Upper lobe of left lung (tissue), 6 donors: ENCODE results near the gene SEPHS2. TPM values are rescaled to one million over a fixed set of nuclear protein-coding genes. Genes with fewer than 3 reads are reported as not detected.

ENCODE experiments used
- ATAC-seq, 2 donors: fragments of 200-7000 bp; cut with Tn5 transposase; one replicate each; pipeline ENCODE4 v1.9.1; 2022; ENCODE audit warnings: mild to moderate bottlenecking in 2 of 2, moderate library complexity in 2 of 2; ENCODE audit not compliant: low FRiP score in 2 of 2
- DNase-seq, 2 donors: peaks; one replicate each; pipeline ENCODE4 v3.0.0-alpha.2; 2019 to 2020
- H3K27ac ChIP-seq, 4 donors: fragments of 200-600 bp; sonication (generic); one replicate each; pipeline ENCODE4 v1.5.1; 2016 to 2019
- H3K27me3 ChIP-seq, 4 donors: fragments of 200-600 bp; sonication (generic); one replicate each; pipeline ENCODE4 v1.5.1; 2017 to 2019
- H3K36me3 ChIP-seq, 4 donors: fragments of 200-600 bp; sonication (generic); one replicate each; pipeline ENCODE4 v1.5.1; 2016 to 2019
- H3K4me1 ChIP-seq, 4 donors: fragments of 200-600 bp; sonication (generic); one replicate each; pipeline ENCODE4 v1.5.1; 2018 to 2019
- H3K4me3 ChIP-seq, 4 donors: fragments of 200-600 bp; sonication (generic); one replicate each; pipeline ENCODE4 v1.5.1; 2017 to 2019; ENCODE audit warnings: mild to moderate bottlenecking in 2 of 4, moderate library complexity in 1 of 4
- H3K9me3 ChIP-seq, 4 donors: fragments of 200-600 bp; sonication (generic); one replicate each; pipeline ENCODE4 v1.5.1; 2018 to 2019
- CTCF ChIP-seq, 6 experiments: fragments of 450-650 bp in 4 of 6; fragments of 200-600 bp in 2 of 6; sonication (generic) in 2 of 6; IDR thresholded peaks; one replicate each; pipeline ENCODE4 v1.5.1; 2016 to 2019; ENCODE audit warnings: antibody characterized with exemption in 6 of 6
- EP300 ChIP-seq, 4 donors: sonication (generic); formaldehyde crosslinking; IDR thresholded peaks; one replicate each; pipeline ENCODE4 v1.5.1; 2017; ENCODE audit warnings: antibody characterized with exemption in 4 of 4, control low read depth in 2 of 4
- POLR2A ChIP-seq, 4 donors: fragments of 450-650 bp; IDR thresholded peaks; one replicate each; pipeline ENCODE4 v1.5.1; 2016 to 2017; ENCODE audit warnings: antibody characterized with exemption in 4 of 4, mild to moderate bottlenecking in 2 of 4
- POLR2AphosphoS5 ChIP-seq, 2 donors: sonication (generic); formaldehyde crosslinking; IDR thresholded peaks; one replicate each; pipeline ENCODE4 v1.5.1; 2017; ENCODE audit warnings: antibody characterized with exemption in 2 of 2
- WGBS, 2 donors: methylation state at CpG; one replicate each; pipeline ENCODE4 v1.1.5; 2017 to 2018; 5-methylcytosine and 5-hydroxymethylcytosine counted together
- small RNA-seq, 4 donors: library from RNA; depleted of rRNA; stranded (forward); fragments of <200 nt; gene quantifications; one replicate each; pipeline ENCODE3, GENCODE V24; 2016
- total RNA-seq, 6 donors: library from RNA; depleted of rRNA in 4 of 6; stranded (reverse); fragments of >200 nt in 4 of 6; gene quantifications; one replicate each; pipeline versions ENCODE4 v1.1.0 to v1.2.1, GENCODE V29; 2016 to 2021
- donor health status: DM: no; HTN: no; CAD: no; lungs with moderate emphysema.
- donor health status: DM: no; HTN: yes; CAD: no; lungs with severe emphysema.

Gene SEPHS2
- total RNA-seq, 6 donors from 2014 or later: 34.7 to 64.0 (median 38.2) TPM

DNA sequence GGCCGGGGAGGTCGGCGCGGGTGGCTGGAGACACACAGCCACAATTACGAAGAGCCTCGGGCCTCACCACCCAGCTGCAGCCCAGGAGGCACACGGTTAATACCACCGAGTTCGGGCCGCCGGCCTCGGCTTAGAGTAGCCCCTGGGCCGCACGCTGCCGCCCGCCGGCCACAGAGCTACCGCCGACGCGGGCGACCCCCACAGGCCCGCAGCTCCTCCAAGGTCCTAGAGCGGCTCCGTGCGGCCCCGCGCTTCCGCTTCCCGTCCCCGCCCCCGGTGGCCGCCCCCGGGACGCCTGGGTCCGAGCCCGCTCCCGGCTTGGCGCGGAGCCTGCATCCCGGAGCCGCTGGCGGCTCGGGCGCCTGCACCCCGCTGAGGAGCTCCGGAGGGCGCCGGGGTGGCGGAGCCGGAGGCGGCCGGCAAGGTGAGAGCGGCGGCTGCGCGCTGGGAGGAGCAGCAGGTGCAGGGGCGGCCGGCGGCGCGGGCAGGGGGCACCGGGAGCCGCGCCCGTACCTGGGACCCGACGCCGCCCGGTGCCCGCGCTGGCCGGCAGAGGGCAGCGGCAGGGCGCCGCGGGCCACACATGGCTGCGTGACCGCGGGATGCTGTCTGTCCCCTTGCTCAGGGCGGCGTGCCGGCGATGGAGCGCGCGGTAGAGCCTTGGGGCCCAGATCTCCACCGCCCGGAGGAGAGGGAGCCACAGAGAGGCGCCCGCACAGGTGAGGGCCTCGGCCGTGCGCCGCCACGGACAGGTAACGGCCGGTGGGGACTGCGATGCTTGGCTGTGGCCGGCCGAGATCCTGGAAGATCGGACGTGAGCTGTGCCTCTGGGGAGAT is 50.3 kb downstream of the SEPHS2 start, which contains the start of gene ZNF48:
TSS of gene ZNF48 (plus strand) at position 266 of the 837 bp plus-strand sequence. CDS start at position 641, 375 bp downstream.
- peak; percentile 88 to 96 for DNase-seq
- Histone ChIP-seq H3K36me3 (peaks cover 0 to 18% (median 10%) of the 10 kb centered on the region in 4 donors), H3K4me1 (peaks cover 15 to 44% (median 22%) of the 10 kb centered on the region in 4 donors), H3K27ac (peak within 1 kb of the TSS; percentile 56 to 84 (median 78)), H3K27me3 (no peaks in the 10 kb centered on the region), H3K4me3 (peak within 1 kb of the TSS; percentile 62 to 95 (median 89)), H3K9me3 (no peaks in the 10 kb centered on the region)
- 2 to 5% methylated on average over 4 to 32 of the region's 103 CpGs for WGBS, 2 donors
- TF ChIP-seq POLR2AphosphoS5 (IDR thresholded peaks at IDR 0.05): peak; percentile 29 to 49
- peak; percentile 46 to 91 (median 83) for TF ChIP-seq CTCF (IDR thresholded peaks at IDR 0.05)
- peak in 1 of 4 donors; percentile 60 for TF ChIP-seq POLR2A (IDR thresholded peaks at IDR 0.05)
- no peak for TF ChIP-seq EP300 (IDR thresholded peaks at IDR 0.05)
- peak; percentile 96 to 98 for ATAC-seq

- peaks cover 12 to 37% (median 19%) of the 10 kb centered on the region in 4 donors for H3K4me1 ChIP-seq
- peak in 1 of 2 donors; percentile 66 for ATAC-seq
- no peak for DNase-seq
- H3K9me3 ChIP-seq: no peaks in the 10 kb centered on the region
- 10 to 11% methylated on average over 30 to 31 of the region's 31 CpGs for WGBS, 2 donors
- no peaks in the 10 kb centered on the region for H3K27me3 ChIP-seq
- peak overlapping the region; percentile 62 to 95 (median 89) for H3K4me3 ChIP-seq
- peak overlapping the region; percentile 56 to 84 (median 78) for H3K27ac ChIP-seq
- peaks cover 0 to 18% (median 10%) of the 10 kb centered on the region in 4 donors for H3K36me3 ChIP-seq
- no peak for TF ChIP-seq CTCF (IDR thresholded peaks at IDR 0.05)
- no peak for TF ChIP-seq POLR2A (IDR thresholded peaks at IDR 0.05)
- no peak for TF ChIP-seq POLR2AphosphoS5 (IDR thresholded peaks at IDR 0.05)
- TF ChIP-seq EP300 (IDR thresholded peaks at IDR 0.05): no peak
Measured at GRCh38 chr16:30394592-30395154, 51.0 kb downstream of the SEPHS2 start.

Small RNA genes lying within 50 kb of the gene (small RNA-seq; reads per million reads assigned to genes)
- gene RF00019 (0 reads per million in 4 donors), gene RF00406 (0 to 1.6 (median 0.07) reads per million in 4 donors), gene RNU7-61P (0 reads per million in 4 donors)

Other genes with a start within 250 kb of the SEPHS2 start
- 10 to 100 TPM in 5 of 6 donors, 1 to 10 TPM in 1; 9.6 to 69.1 (median 20.0) TPM for gene SULT1A3, start 246.6 kb downstream of the SEPHS2 start, total RNA-seq
- gene NPIPB13, start 197.4 kb downstream of the SEPHS2 start, total RNA-seq: 10 to 100 TPM in 2 of 6 donors, 1 to 10 TPM in 4; 2.1 to 18.9 (median 4.9) TPM
- 10 to 100 TPM; 24.2 to 63.7 (median 38.8) TPM for gene CD2BP2, start 90.6 kb downstream of the SEPHS2 start, total RNA-seq
- gene TBC1D10B, start 75.4 kb downstream of the SEPHS2 start, total RNA-seq: 10 to 100 TPM; 31.1 to 71.2 (median 40.3) TPM
- gene MYL11, start 71.1 kb downstream of the SEPHS2 start, total RNA-seq: 1 to 10 TPM in 1 of 6 donors, not detected in 5; 1.6 TPM
- gene SEPTIN1, start 63.3 kb downstream of the SEPHS2 start, total RNA-seq: 10 to 100 TPM in 1 of 6 donors, 1 to 10 TPM in 5; 3.5 to 13.6 (median 7.1) TPM
- gene ZNF48, start 50.5 kb downstream of the SEPHS2 start, total RNA-seq: 10 to 100 TPM in 3 of 6 donors, 1 to 10 TPM in 3; 6.8 to 29.2 (median 10.9) TPM
- gene ZNF771, start 38.3 kb downstream of the SEPHS2 start, total RNA-seq: 10 to 100 TPM in 2 of 6 donors, 1 to 10 TPM in 4; 5.2 to 12.3 (median 7.2) TPM
- 10 to 100 TPM in 5 of 6 donors, 1 to 10 TPM in 1; 4.2 to 31.8 (median 20.0) TPM for gene DCTPP1, start 15.8 kb downstream of the SEPHS2 start, total RNA-seq
- gene ITGAL, start 26.9 kb upstream of the SEPHS2 start, total RNA-seq: 100 to 1,000 TPM in 1 of 6 donors, 10 to 100 TPM in 5; 22.8 to 138 (median 67.0) TPM
- 10 to 100 TPM; 27.3 to 58.7 (median 34.8) TPM for gene ZNF768, start 80.7 kb upstream of the SEPHS2 start, total RNA-seq
- 10 to 100 TPM; 11.0 to 15.5 (median 11.5) TPM for gene ZNF747, start 89.0 kb upstream of the SEPHS2 start, total RNA-seq
- 10 to 100 TPM in 4 of 6 donors, 1 to 10 TPM in 2; 7.6 to 18.9 (median 10.6) TPM for gene ZNF764, start 112.5 kb upstream of the SEPHS2 start, total RNA-seq
- gene ZNF688, start 125.8 kb upstream of the SEPHS2 start, total RNA-seq: 10 to 100 TPM; 15.0 to 34.6 (median 18.8) TPM
- 10 to 100 TPM in 4 of 6 donors, 1 to 10 TPM in 2; 7.3 to 52.4 (median 15.3) TPM for gene ZNF785, start 139.8 kb upstream of the SEPHS2 start, total RNA-seq
- gene ZNF689, start 164.5 kb upstream of the SEPHS2 start, total RNA-seq: 10 to 100 TPM in 2 of 6 donors, 1 to 10 TPM in 4; 3.1 to 10.9 (median 8.9) TPM
- gene PRR14, start 205.1 kb upstream of the SEPHS2 start, total RNA-seq: 100 to 1,000 TPM in 1 of 6 donors, 10 to 100 TPM in 5; 34.5 to 160 (median 54.9) TPM
- 100 to 1,000 TPM in 1 of 6 donors, 10 to 100 TPM in 5; 38.0 to 150 (median 70.4) TPM for gene FBRS, start 212.6 kb upstream of the SEPHS2 start, total RNA-seq